HG03558 (cell line): Measurements from ENCODE around the gene ACTA1.
A peak's percentile ranks its signal among the peaks of the same experiment; 100 is the strongest.
"Not testable (repeated sequence)": the region's sequence is repeated elsewhere in the genome, so short reads cannot be mapped to it uniquely, and the experiment has no call there.

Experiments
- ATAC-seq: cut with Tn5 transposase; IDR thresholded peaks from one replicate; pipeline ENCODE4 v1.9.1; 2021; ENCODE audit warnings: moderate number of reproducible peaks; ENCODE audit not compliant: unreplicated experiment; ENCODE audit errors: extremely low read depth

The ACTA1 gene

DNA sequence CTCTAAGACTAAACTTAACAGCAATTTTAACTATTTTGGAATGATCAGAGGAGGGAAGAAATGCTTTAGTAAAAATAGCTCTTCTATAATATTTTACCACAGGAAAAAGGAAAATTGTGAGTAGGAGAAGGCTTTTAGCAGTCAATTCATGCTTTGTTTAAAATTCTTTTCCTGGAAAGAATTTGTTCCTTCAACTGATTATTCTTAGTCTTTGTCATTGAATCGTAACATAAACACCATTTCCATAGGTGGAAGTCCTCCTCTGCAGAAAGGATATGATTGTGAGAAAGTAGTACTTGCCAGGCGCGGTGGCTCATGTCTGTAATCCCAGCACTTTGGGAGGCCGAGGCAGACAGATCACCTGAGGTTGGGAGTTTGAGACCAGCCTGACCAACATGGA is 11.9 kb upstream of the ACTA1 start:
- ATAC-seq = no peak

DNA sequence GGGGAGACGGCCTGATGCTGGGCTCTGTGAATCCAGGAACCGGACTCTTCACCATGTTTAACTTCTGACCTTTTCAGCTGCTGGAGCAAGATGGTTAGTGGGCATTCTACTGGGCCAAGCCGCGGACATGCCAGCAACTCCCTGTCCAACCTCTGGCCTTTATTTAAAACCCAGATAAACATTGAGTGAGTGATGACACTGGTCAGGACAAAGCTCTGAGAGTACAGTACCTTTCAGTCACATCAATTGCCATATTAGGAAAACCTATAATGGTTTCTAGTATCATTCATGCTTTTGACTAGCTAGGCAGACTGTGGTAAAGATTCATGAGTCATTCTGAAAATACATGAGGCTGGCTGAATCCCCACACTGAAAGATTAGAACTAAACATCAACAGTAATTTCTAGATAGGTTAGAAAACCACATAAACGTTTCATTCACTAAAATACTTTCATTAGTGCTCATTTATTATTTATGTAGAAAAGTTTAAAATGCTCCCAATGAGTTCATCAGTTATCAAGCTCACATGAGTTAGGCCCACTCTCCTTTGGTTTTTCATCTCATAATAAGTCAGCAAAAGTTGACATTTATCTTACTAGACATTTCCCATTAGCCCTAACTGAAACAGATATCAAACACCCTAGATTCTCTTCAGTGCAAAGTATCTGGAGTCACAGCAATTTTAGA is 7.1 kb upstream of the ACTA1 start:
- peak; percentile 92 for ATAC-seq

DNA sequence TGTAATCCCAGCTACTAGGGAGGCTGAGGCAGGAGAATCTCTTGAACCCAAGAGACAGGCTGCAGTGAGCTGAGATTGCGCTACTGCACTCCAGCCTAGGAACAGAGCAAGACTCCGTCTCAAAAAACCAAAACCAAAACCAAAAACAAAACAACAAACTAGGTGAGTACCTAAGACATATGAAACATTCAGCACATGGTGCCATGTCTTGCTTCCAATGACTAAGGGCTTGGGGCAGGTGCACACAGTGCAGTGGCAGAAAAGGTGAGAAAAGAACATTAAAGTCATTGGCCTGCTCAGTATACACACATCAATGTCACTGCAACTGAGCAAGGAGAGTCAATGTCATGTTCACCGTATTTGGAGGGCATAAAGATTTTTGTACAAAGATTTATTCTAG is 4.1 kb upstream of the ACTA1 start:
- no peak for ATAC-seq

DNA sequence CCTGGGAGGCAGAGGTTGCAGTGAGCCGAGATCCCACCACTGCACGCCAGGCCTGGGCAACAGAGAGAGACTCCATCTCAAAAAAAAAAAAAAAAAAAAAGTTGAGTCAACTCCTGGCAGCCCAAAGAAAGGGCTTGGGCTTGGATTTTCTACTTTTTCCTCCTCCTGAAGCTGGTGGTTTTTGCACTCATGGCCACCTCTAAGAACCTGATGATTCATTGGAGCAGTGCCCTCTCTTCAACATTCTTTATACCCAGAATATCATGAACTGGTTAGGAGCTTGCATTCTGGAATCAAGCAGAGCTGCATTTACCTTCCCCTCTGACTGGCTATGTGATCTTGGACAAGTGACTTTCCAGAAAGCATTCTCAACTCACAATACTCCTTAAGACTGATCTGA is 3.5 kb upstream of the ACTA1 start:
- ATAC-seq = no peak

DNA sequence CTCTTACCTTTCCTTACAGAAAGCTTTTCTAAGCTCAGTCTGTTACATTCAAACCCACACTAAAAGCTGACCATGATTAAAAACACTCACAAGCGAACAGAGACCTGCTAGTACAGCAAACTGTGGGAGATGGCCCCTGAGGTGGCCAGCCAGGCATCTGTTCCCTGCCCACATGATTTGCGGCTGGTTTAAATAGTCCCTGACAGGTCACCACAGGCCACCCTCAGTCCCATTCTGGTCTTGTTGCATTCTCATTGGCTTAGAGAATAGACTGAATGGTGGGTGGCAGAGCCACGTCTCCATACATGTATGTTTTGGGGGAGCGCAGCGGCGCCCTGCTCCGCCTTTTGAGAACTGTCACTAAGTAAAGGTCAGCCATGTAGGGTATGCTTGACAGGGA is 2.3 kb upstream of the ACTA1 start:
- ATAC-seq = no peak

DNA sequence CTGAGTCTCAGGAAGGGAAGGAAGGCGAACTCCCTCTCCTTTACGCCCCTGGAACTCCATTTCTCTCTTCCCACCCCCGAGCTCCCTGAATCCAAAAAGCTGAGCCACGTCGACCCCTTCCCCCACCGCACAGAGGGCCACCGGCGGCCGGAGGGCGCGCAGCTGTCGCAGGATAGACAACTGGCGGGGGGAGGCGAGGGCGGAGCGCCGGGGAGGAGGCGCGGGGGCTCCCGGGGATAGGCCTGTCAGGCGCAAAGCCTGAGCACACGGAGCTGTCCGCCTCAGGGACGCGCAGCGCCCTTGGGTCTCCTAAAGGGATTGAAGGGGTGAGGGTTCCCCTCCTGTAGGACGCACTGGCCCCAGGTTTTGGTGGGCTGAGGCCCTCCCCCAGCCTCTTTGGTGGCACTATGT is 752 bp upstream of the ACTA1 start:
- no peak for ATAC-seq

DNA sequence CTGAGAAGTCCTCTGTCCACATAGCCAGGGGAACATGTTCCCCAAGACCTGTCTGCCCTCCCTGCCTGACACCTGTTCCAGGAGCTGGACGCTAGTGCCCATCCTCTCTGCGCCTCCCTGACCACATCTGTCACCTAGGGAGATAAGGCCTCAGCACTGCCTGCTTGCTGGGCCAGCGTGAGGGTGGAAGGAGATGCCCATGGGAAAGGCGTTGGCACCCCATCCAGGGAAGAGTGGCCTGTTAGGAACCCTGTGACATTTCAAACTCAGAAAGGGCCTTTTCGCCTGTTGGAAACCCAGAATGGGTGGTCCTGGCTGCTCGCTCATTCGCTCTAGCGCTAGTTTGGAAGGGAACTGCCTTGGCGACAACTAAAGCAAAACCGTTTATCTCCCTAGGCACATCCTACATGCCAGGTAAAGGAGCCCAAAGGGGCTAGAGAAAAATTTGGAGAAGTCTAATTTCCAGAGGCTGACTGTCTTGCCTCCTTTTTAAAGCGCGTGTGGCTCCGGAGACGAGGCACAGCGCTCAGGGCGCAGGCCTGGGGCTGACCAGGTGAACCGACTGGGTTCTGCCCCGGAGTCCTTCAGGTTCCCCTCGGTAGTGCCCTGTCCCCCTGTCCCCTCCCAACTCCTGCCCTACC is 410 bp downstream of the ACTA1 start:
- ATAC-seq = no peak

DNA sequence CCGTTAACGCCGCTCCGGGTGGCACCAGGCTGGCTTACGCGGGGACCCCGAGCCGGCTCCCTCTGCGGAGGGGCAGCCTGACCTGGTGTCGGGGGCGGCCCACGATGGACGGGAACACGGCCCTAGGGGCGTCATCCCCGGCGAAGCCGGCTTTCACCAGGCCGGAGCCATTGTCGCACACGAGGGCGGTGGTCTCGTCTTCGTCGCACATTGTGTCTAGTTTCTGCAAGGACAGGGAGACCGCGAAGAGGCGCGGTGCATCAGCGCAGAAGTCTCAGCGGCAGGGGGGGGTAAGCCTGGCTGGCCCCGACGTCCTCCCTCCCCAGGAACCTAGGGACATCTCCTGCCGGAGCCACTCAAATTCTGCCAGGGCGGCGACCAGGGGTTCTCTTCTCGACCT is 989 bp downstream of the ACTA1 start:
- ATAC-seq = no peak

DNA sequence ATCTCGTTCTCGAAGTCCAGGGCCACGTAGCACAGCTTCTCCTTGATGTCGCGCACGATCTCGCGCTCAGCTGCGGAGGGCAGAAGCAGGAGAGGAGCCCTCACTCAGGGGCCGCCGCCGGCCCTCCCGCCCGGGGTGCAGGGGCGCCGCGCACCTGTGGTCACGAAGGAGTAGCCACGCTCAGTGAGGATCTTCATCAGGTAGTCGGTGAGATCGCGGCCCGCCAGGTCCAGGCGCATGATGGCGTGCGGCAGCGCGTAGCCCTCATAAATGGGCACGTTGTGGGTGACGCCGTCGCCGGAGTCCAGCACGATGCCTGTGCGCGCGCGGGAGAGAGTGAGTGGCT is 1.8 kb downstream of the ACTA1 start:
- ATAC-seq = no peak

DNA sequence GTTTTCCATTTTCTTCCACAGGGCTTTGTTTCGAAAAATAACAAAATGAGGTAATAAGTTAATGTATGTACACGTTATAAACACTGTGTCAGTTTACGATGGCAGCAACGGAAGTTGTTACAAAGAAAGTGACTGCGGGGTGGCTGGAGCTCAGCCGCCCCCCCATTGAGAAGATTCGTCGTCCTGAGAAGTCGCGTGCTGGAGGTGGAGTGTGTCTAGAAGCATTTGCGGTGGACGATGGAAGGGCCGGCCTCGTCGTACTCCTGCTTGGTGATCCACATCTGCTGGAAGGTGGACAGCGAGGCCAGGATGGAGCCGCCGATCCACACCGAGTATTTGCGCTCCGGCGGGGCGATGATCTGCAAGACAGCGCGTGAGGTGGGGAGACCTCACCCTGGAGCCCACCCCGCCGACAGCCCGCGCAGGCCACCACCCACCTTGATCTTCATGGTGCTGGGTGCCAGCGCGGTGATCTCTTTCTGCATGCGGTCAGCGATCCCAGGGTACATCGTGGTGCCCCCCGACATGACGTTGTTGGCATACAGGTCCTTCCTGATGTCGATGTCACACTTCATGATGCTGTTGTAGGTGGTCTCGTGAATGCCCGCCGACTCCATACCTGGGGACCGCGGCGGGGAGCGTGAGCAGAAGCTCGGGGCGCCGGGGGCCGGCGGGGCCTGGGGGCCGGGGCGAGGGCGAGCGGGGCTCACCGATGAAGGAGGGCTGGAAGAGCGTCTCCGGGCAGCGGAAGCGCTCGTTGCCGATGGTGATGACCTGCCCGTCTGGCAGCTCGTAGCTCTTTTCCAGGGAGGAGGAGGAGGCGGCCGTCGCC is 2.4 kb downstream of the ACTA1 start:
- no peak for ATAC-seq

DNA sequence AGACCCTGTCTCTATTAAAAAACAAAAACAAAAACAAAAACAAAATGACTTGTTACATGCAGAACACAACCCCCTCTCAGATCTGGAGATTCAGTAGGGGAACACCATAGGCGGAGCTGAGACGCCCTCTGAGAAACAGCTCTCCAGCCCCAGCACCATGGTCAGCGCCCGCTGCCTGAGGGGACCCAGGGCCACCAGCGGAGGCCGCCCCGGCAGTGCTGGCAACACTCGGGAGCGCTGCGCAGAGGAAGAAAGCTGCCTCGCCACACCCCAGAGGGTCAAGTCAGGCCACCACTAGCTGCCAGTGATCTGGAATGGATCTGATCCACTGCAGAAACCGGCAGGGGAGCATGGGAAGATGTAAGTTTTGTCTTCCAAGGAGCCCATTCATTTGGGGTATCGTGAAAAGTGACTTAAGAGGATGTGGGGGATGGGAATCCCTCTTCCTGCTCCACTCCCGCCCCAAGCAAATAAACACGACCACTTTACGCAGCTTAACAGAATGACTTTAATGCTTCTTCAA is 3.1 kb downstream of the ACTA1 start:
- ATAC-seq = no peak

DNA sequence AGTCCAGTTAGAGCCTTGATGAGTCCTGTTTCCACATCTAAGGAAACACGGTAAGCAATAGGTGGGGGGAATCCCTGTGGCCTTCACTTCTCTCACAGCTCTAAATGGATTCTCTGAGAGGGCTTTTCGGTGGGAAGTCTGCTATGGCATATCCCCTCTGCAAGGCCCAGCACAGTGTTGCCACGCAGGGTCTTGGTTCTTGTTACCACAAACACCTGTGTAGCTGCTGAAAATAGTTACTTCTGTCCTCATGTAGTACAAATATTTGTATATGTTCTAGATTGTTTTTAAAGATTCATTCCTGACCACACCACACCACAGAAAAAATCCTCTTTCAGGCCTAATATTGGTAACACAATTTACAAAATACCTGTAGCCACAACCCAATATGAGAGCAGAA is 5.6 kb downstream of the ACTA1 start:
- no peak for ATAC-seq

DNA sequence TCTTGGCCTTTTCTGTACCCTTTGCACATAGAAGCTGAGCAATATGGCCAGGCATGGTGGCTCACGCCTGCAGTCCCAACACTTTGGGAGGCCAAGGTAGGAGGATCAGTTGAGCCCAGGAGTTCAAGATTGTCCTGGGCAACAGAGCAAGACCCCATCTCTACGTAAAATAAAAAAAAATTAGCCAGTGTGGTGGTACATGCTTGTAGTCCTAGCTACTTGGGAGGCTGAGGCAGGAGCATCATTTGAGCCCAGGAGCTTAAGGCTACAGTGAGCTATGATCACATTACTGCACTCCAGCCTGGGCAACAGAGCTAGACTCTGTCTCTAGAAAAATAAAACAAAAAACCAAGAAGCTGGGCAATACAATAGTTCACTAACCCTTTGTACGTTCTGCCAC is 6.3 kb downstream of the ACTA1 start:
- no peak for ATAC-seq

DNA sequence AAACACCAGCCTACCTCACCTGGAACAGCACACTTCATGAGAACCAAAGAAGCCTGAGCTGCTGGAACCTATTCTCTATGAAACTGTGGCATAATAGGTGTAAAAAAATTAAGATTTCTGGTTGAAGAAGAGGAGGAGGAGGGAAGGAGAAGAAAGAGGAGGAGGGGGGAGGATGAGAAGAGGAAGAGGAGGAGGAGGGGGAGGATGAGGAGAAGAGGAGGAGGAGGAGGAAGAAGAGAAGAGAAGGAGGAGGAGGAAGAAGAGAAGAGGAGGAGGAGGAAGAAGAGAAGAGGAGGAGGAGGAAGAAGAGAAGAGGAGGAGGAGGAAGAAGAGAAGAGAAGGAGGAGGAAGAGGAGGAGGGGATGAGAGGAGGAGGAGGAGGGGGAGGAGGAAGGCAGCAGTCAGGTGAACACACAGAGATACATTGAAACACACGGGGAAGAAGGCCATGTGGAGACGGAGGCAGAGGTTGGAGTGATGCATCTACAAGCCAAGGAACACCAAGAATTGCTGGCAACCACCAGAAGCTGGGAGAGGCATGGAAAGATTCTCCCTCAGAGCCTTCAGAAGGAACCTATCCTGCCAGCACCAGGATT is 8.2 kb downstream of the ACTA1 start:
- no peak for ATAC-seq

DNA sequence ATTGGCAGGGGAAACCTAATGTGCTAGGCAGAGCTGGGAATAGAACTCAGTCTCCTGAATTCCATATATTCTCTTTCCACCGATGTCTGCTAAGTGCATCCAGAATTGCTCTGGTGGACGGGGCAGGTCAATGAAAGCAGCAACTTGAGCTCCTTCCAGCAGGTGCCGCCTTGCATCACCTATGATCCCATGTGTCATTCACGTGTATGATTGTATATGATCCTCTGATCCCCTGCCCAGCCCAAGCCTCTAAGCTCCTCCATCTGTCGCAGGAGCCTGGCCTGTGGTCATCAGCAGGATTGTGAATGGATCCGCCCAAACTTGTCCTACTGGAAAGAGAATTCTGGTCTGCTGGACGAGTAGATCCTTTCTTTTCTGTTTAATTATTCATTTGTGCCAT is 13.1 kb downstream of the ACTA1 start:
- ATAC-seq = no peak

DNA sequence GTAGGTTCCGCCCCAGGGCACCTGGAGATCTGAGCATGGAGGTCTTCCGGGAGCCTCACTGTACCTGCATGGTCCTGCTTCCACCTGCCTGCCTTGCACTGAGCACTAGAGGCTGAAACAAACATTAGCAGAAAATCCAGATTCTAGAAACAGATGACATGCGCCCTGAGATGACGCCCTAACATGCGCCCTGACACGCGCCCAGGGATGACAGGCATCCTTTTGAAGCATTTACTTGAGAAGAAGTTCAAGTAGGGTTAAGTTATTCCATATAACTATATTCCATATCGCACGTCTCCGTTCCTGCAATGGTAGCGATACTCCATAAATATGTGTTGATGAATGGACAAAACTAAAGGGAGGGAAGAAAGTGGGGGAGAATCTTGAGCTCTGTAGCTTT is 13.7 kb downstream of the ACTA1 start:
- no peak for ATAC-seq

DNA sequence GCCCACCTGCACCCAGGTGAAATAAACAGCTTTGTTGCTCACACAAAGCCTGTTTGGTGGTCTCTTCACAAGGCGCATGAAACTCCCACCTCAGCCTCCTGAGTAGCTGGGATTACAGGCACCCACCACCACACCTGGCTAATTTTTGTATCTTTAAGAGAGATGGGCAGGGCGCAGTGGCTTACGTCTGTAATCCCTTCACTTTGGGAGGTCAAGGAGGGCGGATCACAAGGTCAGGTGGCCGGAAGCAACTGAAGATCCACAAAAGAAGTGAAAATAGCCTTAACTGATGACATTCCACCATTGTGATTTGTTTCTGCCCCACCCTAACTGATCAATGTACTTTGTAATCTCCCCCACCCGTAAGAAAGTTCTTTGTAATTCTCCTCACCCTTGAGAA is 15.3 kb downstream of the ACTA1 start:
- ATAC-seq = not testable (repeated sequence)

DNA sequence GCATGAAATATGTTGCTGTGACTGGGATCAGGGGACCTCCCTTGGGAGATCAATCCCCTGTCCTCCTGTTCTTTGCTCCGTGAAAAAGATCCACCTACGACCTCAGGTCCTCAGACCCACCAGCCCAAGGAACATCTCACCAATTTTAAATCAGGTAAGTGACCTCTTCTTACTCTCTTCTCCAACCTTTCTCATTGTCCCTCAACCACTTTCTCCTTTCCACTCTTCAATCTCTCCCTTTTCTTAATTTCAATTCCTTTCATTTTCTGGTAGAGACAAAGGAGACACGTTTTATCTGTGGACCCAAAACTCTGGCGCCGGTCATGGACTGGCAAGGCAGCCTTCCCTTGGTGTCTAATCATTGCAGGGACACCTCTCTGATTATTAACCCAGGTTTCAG is 21.1 kb downstream of the ACTA1 start:
- ATAC-seq = not testable (repeated sequence)

DNA sequence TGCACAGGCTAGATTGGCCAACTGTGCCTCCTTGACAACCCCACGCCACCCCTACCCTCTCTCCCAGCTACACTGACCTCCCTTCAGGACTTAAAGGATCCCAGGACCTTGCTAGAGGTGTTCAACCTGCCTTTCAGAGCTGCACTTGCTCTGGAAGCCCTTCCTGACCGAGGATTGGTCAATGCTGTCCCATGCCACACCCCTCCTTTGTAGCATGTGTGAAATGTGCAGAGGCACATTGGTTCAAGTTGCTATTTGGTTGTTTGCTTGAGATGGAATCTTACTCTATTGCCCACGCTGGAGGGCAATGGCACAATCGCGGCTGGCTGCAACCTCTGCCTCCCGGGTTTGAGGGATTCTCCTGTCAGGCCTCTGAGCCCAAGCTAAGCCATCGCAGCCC is 21.8 kb downstream of the ACTA1 start:
- no peak for ATAC-seq

DNA sequence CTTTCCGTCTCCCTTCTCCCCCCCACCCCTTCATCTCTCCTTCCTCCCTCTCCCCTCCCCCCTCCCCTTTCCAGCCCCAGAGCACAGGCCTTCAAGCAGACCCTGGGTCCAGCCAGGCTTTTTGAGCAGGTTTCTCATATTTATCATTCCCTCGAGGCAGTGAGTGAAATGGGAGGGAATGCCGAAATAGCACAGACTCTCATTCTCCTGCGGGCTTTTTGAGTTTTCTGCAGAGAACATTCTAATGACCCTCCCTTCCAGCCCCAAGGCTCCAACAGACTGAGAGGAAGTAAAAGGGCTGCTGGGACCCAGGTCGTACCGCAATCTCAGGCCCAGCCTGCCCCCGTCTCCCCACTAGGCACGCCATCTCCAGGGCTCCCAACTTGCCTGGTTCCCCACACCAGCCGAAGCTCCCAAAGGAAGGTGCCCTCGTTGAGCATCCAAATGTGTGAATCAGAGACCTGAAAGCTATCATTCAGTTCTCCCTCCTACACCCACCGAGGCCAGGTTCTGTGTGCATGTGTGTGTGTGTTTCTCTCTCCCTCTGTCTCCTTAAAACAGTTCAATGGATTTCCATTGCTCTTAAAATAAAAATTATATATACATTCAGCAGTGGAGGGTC is 22.3 kb downstream of the ACTA1 start:
- ATAC-seq = no peak
